ENCODE results near the gene HIBADH. TPM values are rescaled to one million over a fixed set of nuclear protein-coding genes. Genes with fewer than 3 reads are reported as not detected.

The HIBADH gene
- total and polyA plus RNA-seq, 9 of the 15 experiments (the other 6 are each of a cell fraction or from before 2014, with no cell fraction given): 10.7 to 67.8 (median 36.9) TPM

GRCh38 chr7:27677912-27678612, 15.4 kb upstream of the HIBADH start (continued):
- TF ChIP-seq, protein P1, sequence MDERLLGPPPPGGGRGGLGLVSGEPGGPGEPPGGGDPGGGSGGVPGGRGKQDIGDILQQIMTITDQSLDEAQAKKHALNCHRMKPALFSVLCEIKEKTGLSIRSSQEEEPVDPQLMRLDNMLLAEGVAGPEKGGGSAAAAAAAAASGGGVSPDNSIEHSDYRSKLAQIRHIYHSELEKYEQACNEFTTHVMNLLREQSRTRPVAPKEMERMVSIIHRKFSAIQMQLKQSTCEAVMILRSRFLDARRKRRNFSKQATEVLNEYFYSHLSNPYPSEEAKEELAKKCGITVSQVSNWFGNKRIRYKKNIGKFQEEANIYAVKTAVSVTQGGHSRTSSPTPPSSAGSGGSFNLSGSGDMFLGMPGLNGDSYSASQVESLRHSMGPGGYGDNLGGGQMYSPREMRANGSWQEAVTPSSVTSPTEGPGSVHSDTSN (CRISPR knock-in tag; IDR thresholded peaks at IDR 0.05; ENCODE audit: low read depth): no peak
- TF ChIP-seq, protein P1 (tag; conservative IDR thresholded peaks at IDR 0.05; ENCODE audit: low read depth): peak; percentile 60; the same call in 1 of the 2 replicates
- peak; percentile 84 for TF ChIP-seq ATF7 (IDR thresholded peaks at IDR 0.05)
- TF ChIP-seq, protein P2, sequence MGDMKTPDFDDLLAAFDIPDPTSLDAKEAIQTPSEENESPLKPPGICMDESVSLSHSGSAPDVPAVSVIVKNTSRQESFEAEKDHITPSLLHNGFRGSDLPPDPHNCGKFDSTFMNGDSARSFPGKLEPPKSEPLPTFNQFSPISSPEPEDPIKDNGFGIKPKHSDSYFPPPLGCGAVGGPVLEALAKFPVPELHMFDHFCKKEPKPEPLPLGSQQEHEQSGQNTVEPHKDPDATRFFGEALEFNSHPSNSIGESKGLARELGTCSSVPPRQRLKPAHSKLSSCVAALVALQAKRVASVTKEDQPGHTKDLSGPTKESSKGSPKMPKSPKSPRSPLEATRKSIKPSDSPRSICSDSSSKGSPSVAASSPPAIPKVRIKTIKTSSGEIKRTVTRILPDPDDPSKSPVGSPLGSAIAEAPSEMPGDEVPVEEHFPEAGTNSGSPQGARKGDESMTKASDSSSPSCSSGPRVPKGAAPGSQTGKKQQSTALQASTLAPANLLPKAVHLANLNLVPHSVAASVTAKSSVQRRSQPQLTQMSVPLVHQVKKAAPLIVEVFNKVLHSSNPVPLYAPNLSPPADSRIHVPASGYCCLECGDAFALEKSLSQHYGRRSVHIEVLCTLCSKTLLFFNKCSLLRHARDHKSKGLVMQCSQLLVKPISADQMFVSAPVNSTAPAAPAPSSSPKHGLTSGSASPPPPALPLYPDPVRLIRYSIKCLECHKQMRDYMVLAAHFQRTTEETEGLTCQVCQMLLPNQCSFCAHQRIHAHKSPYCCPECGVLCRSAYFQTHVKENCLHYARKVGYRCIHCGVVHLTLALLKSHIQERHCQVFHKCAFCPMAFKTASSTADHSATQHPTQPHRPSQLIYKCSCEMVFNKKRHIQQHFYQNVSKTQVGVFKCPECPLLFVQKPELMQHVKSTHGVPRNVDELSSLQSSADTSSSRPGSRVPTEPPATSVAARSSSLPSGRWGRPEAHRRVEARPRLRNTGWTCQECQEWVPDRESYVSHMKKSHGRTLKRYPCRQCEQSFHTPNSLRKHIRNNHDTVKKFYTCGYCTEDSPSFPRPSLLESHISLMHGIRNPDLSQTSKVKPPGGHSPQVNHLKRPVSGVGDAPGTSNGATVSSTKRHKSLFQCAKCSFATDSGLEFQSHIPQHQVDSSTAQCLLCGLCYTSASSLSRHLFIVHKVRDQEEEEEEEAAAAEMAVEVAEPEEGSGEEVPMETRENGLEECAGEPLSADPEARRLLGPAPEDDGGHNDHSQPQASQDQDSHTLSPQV (IDR thresholded peaks at IDR 0.05): peak; percentile 76; the same call in 1 of the 2 replicates
- TF ChIP-seq ZNF512 (tag; IDR thresholded peaks at IDR 0.05): no peak
- 0 out of 2 replicates have a peak, but pooled peaks have one; percentile 2 for TF ChIP-seq ETV1 (tag; conservative IDR thresholded peaks at IDR 0.05; ENCODE audit: low read depth)
- TF ChIP-seq TRIM24 (IDR thresholded peaks at IDR 0.05): no peak
- no peak for TF ChIP-seq ZNF121 (CRISPR knock-in tag; conservative IDR thresholded peaks at IDR 0.05)
- TF ChIP-seq PTTG1 (tag; IDR thresholded peaks at IDR 0.05; ENCODE audit: low read depth): 0 out of 2 replicates have a peak, but pooled peaks have one; percentile 10
- no peak for TF ChIP-seq HINFP (tag; conservative IDR thresholded peaks at IDR 0.05; ENCODE audit: low read depth)
- peak; percentile 61 for TF ChIP-seq MAFG (tag; conservative IDR thresholded peaks at IDR 0.05)
- TF ChIP-seq SIN3A (IDR thresholded peaks at IDR 0.05; ENCODE audit: borderline replicate concordance in 2 of 2, control insufficient read depth in 1 of 2, low read depth in 2 of 2, low read length in 2 of 2): no peak
